ENCODE data around the gene DPYSL5.

GRCh38 chr2:26959331-26959730 is 111.4 kb downstream of the DPYSL5 start:
- TF ChIP-seq, protein P1, sequence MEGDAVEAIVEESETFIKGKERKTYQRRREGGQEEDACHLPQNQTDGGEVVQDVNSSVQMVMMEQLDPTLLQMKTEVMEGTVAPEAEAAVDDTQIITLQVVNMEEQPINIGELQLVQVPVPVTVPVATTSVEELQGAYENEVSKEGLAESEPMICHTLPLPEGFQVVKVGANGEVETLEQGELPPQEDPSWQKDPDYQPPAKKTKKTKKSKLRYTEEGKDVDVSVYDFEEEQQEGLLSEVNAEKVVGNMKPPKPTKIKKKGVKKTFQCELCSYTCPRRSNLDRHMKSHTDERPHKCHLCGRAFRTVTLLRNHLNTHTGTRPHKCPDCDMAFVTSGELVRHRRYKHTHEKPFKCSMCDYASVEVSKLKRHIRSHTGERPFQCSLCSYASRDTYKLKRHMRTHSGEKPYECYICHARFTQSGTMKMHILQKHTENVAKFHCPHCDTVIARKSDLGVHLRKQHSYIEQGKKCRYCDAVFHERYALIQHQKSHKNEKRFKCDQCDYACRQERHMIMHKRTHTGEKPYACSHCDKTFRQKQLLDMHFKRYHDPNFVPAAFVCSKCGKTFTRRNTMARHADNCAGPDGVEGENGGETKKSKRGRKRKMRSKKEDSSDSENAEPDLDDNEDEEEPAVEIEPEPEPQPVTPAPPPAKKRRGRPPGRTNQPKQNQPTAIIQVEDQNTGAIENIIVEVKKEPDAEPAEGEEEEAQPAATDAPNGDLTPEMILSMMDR (IDR thresholded peaks at IDR 0.05) = no peak
- TF ChIP-seq EP300 (IDR thresholded peaks at IDR 0.05) = no peak
